IPS-15b (cell line): Measurements from ENCODE around the gene GALK1.
"Not testable (repeated sequence)": the region's sequence is repeated elsewhere in the genome, so short reads cannot be mapped to it uniquely, and the experiment has no call there.

ENCODE experiments used
- H3K27me3 ChIP-seq: one replicate; pipeline ENCODE4 v1.6.1; 2013; ENCODE audit warnings: low read length; ENCODE audit not compliant: control insufficient read depth, insufficient read depth
- H3K36me3 ChIP-seq: one replicate; pipeline ENCODE4 v1.6.1; 2013; ENCODE audit warnings: low read length; ENCODE audit not compliant: control insufficient read depth, insufficient read depth
- H3K4me1 ChIP-seq: one replicate; pipeline ENCODE4 v1.6.1; 2013; ENCODE audit warnings: mild to moderate bottlenecking, low read length; ENCODE audit not compliant: control insufficient read depth, insufficient read depth
- H3K4me3 ChIP-seq: one replicate; pipeline ENCODE4 v1.5.1; 2013; ENCODE audit warnings: low read depth, low read length
- H3K9ac ChIP-seq: one replicate; pipeline ENCODE4 v1.6.1; 2013; ENCODE audit warnings: low read depth, mild to moderate bottlenecking, low read length
- H3K9me3 ChIP-seq: one replicate; pipeline ENCODE4 v1.6.1; 2013; ENCODE audit warnings: mild to moderate bottlenecking, low read length; ENCODE audit not compliant: control insufficient read depth, insufficient read depth

Gene GALK1

GRCh38 chr17:75773121-75773807 is 8.3 kb upstream of the GALK1 start:
- Histone ChIP-seq H3K9me3 (no peaks in the 10 kb centered on the region), H3K4me3 (no peak overlapping the region), H3K27me3 (no peaks in the 10 kb centered on the region), H3K36me3 (peaks cover 10% of the 10 kb centered on the region), H3K9ac (peak overlapping the region; percentile 37), H3K4me1 (peaks cover 7% of the 10 kb centered on the region)

- H3K27me3 ChIP-seq: no peaks in the 10 kb centered on the region
- no peaks in the 10 kb centered on the region for H3K9me3 ChIP-seq
- H3K4me3 ChIP-seq: no peak overlapping the region
- H3K36me3 ChIP-seq: peaks cover 5% of the 10 kb centered on the region
- H3K4me1 ChIP-seq: peaks cover 4% of the 10 kb centered on the region
- H3K9ac ChIP-seq: no peak overlapping the region
These were observed 6.6 kb upstream of the GALK1 start for GRCh38 chr17:75771334-75772281.

GRCh38 chr17:75769536-75769935 is 4.5 kb upstream of the GALK1 start:
- Histone ChIP-seq H3K9me3 (no peaks in the 10 kb centered on the region), H3K4me3 (no peak overlapping the region), H3K36me3 (no peaks in the 10 kb centered on the region), H3K27me3 (no peaks in the 10 kb centered on the region), H3K4me1 (no peaks in the 10 kb centered on the region), H3K9ac (no peak overlapping the region)

- Histone ChIP-seq H3K27me3 (no peaks in the 10 kb centered on the region), H3K9ac (no peak overlapping the region), H3K4me3 (no peak overlapping the region), H3K4me1 (no peaks in the 10 kb centered on the region), H3K36me3 (no peaks in the 10 kb centered on the region), H3K9me3 (no peaks in the 10 kb centered on the region)
These were observed 2.9 kb upstream of the GALK1 start for GRCh38 chr17:75767881-75768280.

- Histone ChIP-seq H3K4me3 (no peak overlapping the region), H3K9me3 (no peaks in the 10 kb centered on the region), H3K4me1 (no peaks in the 10 kb centered on the region), H3K27me3 (no peaks in the 10 kb centered on the region), H3K36me3 (no peaks in the 10 kb centered on the region), H3K9ac (no peak overlapping the region)
These were observed 989 bp upstream of the GALK1 start for GRCh38 chr17:75765981-75766380.

GRCh38 chr17:75764417-75764710 is 628 bp downstream of the GALK1 start:
- Histone ChIP-seq H3K36me3 (no peaks in the 10 kb centered on the region), H3K9me3 (no peaks in the 10 kb centered on the region), H3K4me3 (peak overlapping the region; percentile 65), H3K4me1 (no peaks in the 10 kb centered on the region), H3K9ac (peak overlapping the region; percentile 79), H3K27me3 (no peaks in the 10 kb centered on the region)

GRCh38 chr17:75763613-75764416 is 1.2 kb downstream of the GALK1 start:
- peak overlapping the region; percentile 79 for H3K9ac ChIP-seq

GRCh38 chr17:75763269-75763607 is 1.8 kb downstream of the GALK1 start:
- Histone ChIP-seq H3K9me3 (no peaks in the 10 kb centered on the region), H3K27me3 (no peaks in the 10 kb centered on the region), H3K4me1 (no peaks in the 10 kb centered on the region), H3K36me3 (peaks cover 1% of the 10 kb centered on the region), H3K4me3 (no peak overlapping the region), H3K9ac (no peak overlapping the region)

More at GRCh38 chr17:75763613-75764416, 1.2 kb downstream of the GALK1 start:
- H3K27me3 ChIP-seq: no peaks in the 10 kb centered on the region
- no peaks in the 10 kb centered on the region for H3K4me1 ChIP-seq
- H3K4me3 ChIP-seq: peak overlapping the region; percentile 65
- H3K36me3 ChIP-seq: no peaks in the 10 kb centered on the region
- H3K9me3 ChIP-seq: no peaks in the 10 kb centered on the region

- Histone ChIP-seq H3K36me3 (peaks cover 4% of the 10 kb centered on the region), H3K27me3 (no peaks in the 10 kb centered on the region), H3K9me3 (no peaks in the 10 kb centered on the region), H3K4me3 (no peak overlapping the region), H3K9ac (no peak overlapping the region), H3K4me1 (no peaks in the 10 kb centered on the region)
These were observed 2.3 kb downstream of the GALK1 start for GRCh38 chr17:75762513-75763268.

- not testable (repeated sequence) for H3K9ac ChIP-seq, H3K9me3 ChIP-seq, H3K27me3 ChIP-seq, H3K4me3 ChIP-seq, H3K36me3 ChIP-seq, H3K4me1 ChIP-seq
These were observed 4.9 kb downstream of the GALK1 start for GRCh38 chr17:75759978-75760640.

- Histone ChIP-seq H3K9ac (no peak overlapping the region), H3K9me3 (no peaks in the 10 kb centered on the region), H3K27me3 (no peaks in the 10 kb centered on the region), H3K36me3 (peaks cover 4% of the 10 kb centered on the region), H3K4me1 (no peaks in the 10 kb centered on the region), H3K4me3 (no peak overlapping the region)
These were observed 5.5 kb downstream of the GALK1 start for GRCh38 chr17:75759457-75759856.
